ENCODE measurements around the gene STN1.

The STN1 gene

GRCh38 chr10:103929381-103929921 lies 11.5 kb upstream of the STN1 start:
- DNase-seq (ENCODE audit: low spot score): peak; percentile 60

- DNase-seq (ENCODE audit: low spot score): no peak
Observed at GRCh38 chr10:103928784-103929183, 10.8 kb upstream of the STN1 start.

- DNase-seq (ENCODE audit: low spot score): no peak
Observed at GRCh38 chr10:103926722-103927319, 8.8 kb upstream of the STN1 start.

- DNase-seq (ENCODE audit: low spot score): no peak
Observed at GRCh38 chr10:103925591-103925990, 7.6 kb upstream of the STN1 start.

GRCh38 chr10:103923502-103923901 lies 5.5 kb upstream of the STN1 start:
- DNase-seq (ENCODE audit: low spot score): no peak

GRCh38 chr10:103922659-103923058 lies 4.7 kb upstream of the STN1 start:
- DNase-seq (ENCODE audit: low spot score): no peak

- peak; percentile 19 for DNase-seq (ENCODE audit: low spot score)
Observed at GRCh38 chr10:103921750-103922195, 3.8 kb upstream of the STN1 start.

- DNase-seq (ENCODE audit: low spot score): no peak
Observed at GRCh38 chr10:103921248-103921647, 3.3 kb upstream of the STN1 start.

GRCh38 chr10:103919648-103920025 lies 1.7 kb upstream of the STN1 start:
- DNase-seq (ENCODE audit: low spot score): no peak

- peak; percentile 41 for DNase-seq (ENCODE audit: low spot score)
Observed at GRCh38 chr10:103917302-103918052, 507 bp downstream of the STN1 start.

GRCh38 chr10:103916876-103917275 lies 1.1 kb downstream of the STN1 start:
- no peak for DNase-seq (ENCODE audit: low spot score)

GRCh38 chr10:103916254-103916653 lies 1.7 kb downstream of the STN1 start:
- DNase-seq (ENCODE audit: low spot score): no peak

- no peak for DNase-seq (ENCODE audit: low spot score)
Observed at GRCh38 chr10:103915796-103916195, 2.2 kb downstream of the STN1 start.

- DNase-seq (ENCODE audit: low spot score): no peak
Observed at GRCh38 chr10:103912759-103913158, 5.2 kb downstream of the STN1 start.

GRCh38 chr10:103911021-103911459 lies 6.9 kb downstream of the STN1 start:
- DNase-seq (ENCODE audit: low spot score): no peak

- no peak for DNase-seq (ENCODE audit: low spot score)
Observed at GRCh38 chr10:103910442-103911012, 7.5 kb downstream of the STN1 start.

GRCh38 chr10:103905441-103905840 lies 12.5 kb downstream of the STN1 start:
- DNase-seq (ENCODE audit: low spot score): no peak

GRCh38 chr10:103901299-103901698 lies 16.7 kb downstream of the STN1 start:
- DNase-seq (ENCODE audit: low spot score): no peak

GRCh38 chr10:103899312-103899711 lies 18.7 kb downstream of the STN1 start:
- no peak for DNase-seq (ENCODE audit: low spot score)

- DNase-seq (ENCODE audit: low spot score): no peak
Observed at GRCh38 chr10:103897241-103897774, 20.7 kb downstream of the STN1 start.

- no peak for DNase-seq (ENCODE audit: low spot score)
Observed at GRCh38 chr10:103896225-103896624, 21.8 kb downstream of the STN1 start.

- DNase-seq (ENCODE audit: low spot score): no peak
Observed at GRCh38 chr10:103895411-103896186, 22.4 kb downstream of the STN1 start.

Measured in D341Med (cell line).